ENCODE measurements around the gene OPRL1. TPM values are rescaled to one million over a fixed set of nuclear protein-coding genes. Genes with fewer than 3 reads are reported as not detected.

Gene OPRL1
- total RNA-seq, 1 experiment from 2014 or later = 3.9 TPM

DNA sequence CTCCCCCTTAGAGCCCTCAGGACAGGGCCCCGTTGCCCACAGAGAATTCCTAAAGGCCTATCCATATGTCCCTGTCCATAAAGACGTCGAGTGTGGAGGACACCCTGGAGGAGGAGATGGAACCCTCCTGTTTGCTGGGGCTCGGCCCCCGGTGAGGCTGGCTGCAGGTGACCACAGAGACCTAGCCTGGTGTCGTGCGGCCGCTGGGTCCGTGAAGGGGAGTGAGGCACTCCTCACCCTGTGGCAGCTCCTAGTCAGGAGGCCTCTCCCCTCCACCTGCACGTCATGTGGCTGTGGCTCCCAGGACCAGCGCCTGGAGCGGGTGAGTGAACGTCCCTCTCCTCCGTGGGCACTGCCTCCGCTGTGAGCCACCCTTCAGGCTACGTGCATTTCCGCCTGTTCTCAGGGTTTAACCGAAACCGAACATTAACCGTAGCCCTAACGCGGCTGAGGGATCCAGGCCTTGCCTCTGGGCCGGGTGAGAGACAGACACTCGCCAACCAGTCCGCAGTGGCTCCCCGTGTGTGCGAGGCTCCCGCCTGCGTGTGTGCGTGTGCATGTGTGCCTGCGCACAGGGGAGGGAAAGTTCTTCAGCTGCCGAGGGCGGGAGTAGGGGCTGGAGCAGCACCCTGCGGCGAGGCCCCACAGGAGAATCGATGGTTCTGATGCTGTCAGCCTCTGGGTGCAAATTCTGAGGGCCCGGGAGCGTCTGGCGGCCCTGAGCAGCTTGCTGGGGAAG is 22.8 kb upstream of the OPRL1 start:
- in situ Hi-C loops (cut with HindIII; ENCODE audit: low pct_unique_long_range_greater_than_20kb, low sequenced_read_pairs) = no loop called here
- no peak for TF ChIP-seq SIN3A (IDR thresholded peaks at IDR 0.05; ENCODE audit: borderline replicate concordance, insufficient read depth, low read depth, low read length)
- TF ChIP-seq TCF7L2 (IDR thresholded peaks at IDR 0.05; ENCODE audit: low read depth, low read length) = no peak
- TF ChIP-seq, protein P1, sequence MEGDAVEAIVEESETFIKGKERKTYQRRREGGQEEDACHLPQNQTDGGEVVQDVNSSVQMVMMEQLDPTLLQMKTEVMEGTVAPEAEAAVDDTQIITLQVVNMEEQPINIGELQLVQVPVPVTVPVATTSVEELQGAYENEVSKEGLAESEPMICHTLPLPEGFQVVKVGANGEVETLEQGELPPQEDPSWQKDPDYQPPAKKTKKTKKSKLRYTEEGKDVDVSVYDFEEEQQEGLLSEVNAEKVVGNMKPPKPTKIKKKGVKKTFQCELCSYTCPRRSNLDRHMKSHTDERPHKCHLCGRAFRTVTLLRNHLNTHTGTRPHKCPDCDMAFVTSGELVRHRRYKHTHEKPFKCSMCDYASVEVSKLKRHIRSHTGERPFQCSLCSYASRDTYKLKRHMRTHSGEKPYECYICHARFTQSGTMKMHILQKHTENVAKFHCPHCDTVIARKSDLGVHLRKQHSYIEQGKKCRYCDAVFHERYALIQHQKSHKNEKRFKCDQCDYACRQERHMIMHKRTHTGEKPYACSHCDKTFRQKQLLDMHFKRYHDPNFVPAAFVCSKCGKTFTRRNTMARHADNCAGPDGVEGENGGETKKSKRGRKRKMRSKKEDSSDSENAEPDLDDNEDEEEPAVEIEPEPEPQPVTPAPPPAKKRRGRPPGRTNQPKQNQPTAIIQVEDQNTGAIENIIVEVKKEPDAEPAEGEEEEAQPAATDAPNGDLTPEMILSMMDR (IDR thresholded peaks at IDR 0.05) = no peak
- TF ChIP-seq POLR2AphosphoS5 (IDR thresholded peaks at IDR 0.05; ENCODE audit: low read depth, low read length) = no peak
- TF ChIP-seq, protein P2, sequence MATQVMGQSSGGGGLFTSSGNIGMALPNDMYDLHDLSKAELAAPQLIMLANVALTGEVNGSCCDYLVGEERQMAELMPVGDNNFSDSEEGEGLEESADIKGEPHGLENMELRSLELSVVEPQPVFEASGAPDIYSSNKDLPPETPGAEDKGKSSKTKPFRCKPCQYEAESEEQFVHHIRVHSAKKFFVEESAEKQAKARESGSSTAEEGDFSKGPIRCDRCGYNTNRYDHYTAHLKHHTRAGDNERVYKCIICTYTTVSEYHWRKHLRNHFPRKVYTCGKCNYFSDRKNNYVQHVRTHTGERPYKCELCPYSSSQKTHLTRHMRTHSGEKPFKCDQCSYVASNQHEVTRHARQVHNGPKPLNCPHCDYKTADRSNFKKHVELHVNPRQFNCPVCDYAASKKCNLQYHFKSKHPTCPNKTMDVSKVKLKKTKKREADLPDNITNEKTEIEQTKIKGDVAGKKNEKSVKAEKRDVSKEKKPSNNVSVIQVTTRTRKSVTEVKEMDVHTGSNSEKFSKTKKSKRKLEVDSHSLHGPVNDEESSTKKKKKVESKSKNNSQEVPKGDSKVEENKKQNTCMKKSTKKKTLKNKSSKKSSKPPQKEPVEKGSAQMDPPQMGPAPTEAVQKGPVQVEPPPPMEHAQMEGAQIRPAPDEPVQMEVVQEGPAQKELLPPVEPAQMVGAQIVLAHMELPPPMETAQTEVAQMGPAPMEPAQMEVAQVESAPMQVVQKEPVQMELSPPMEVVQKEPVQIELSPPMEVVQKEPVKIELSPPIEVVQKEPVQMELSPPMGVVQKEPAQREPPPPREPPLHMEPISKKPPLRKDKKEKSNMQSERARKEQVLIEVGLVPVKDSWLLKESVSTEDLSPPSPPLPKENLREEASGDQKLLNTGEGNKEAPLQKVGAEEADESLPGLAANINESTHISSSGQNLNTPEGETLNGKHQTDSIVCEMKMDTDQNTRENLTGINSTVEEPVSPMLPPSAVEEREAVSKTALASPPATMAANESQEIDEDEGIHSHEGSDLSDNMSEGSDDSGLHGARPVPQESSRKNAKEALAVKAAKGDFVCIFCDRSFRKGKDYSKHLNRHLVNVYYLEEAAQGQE (IDR thresholded peaks at IDR 0.05; ENCODE audit: insufficient read depth in 1 of 2, low read depth in 2 of 2, low read length in 1 of 2) = no peak
- Histone ChIP-seq H3K36me3 (ENCODE audit: control insufficient read depth, insufficient read depth, low read length) (no peaks in the 10 kb centered on the region), H3K9me3 (ENCODE audit: control insufficient read depth, insufficient read depth, low read depth, low read length) (no peaks in the 10 kb centered on the region), H3K4me3 (ENCODE audit: low read depth in 2 of 2, low read length in 2 of 2) (no peak overlapping the region), H3K4me1 (ENCODE audit: control insufficient read depth, insufficient read depth, low read length) (peaks cover 43% of the 10 kb centered on the region), H3K27me3 (ENCODE audit: control insufficient read depth, insufficient read depth, low read length) (no peaks in the 10 kb centered on the region), H3K27ac (ENCODE audit: low read length) (peak overlapping the region; percentile 68)
- intact Hi-C loops (cut with micrococcal nuclease; ENCODE audit: unreplicated experiment) = no loop called here
- ChIA-PET POLR2A (interaction anchor here (0.5 kb wide), 1 partner anchor 110 kb away, joined by 3 read pairs; no protein-coding TSS in a partner anchor), CTCF (interaction anchor here (2.3 kb wide), 1 partner anchor 18 kb away, joined by 14 read pairs; no protein-coding TSS in a partner anchor)
- no TSS peak for BruUV-seq (replicated peaks)
- ATAC-seq (peak; percentile 43), DNase-seq (ENCODE audit: low read depth, low spot score) (no peak)

DNA sequence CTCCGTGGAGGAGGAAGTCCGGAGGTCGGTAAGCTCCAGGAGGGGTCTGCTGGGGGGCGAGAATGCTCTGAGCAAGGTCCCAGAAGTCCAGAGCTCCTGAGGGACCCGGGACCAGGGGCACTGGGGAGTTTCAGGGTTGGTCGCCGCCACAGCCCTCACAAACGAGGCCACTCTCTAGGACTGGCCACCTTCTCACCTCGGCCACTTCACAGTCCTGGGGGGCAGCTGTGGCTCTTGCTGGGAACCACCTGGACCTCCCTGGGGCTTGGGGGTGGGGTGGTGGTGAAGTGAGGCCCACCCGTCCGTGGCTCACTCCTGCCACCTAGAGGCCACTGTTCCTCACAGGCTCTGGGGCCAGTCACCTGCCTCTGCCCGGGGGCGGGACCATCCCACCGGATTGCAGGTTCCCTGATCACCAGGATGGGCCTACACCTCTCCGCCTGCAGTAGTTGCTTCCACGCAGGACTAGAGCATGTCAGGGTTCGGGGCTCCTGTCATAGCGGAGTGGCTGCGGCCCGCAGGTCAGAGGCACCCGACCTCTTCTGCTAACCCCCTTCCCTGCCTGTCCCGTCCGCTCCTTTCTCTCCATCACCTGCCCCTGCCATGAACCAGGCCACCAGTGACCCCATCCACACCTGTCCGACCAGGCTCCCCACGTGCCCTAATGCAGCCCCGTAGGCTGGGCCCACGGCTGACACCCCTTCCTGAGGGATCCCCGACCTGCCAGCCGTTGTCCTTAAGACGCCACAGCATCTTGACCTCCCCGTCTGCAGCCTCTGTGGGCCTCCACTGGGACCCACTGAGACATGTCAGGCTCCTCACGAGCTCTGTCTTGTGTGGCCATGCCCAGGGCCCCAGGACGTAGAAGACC is 22.0 kb upstream of the OPRL1 start:
- intact Hi-C loops (cut with micrococcal nuclease; ENCODE audit: unreplicated experiment) (no loop called here), in situ Hi-C loops (cut with HindIII; ENCODE audit: low pct_unique_long_range_greater_than_20kb, low sequenced_read_pairs) (no loop called here)
- ChIA-PET CTCF (interaction anchor here (2.3 kb wide), 1 partner anchor 19 kb away, joined by 14 read pairs; no protein-coding TSS in a partner anchor), POLR2A (interaction anchor here (0.5 kb wide), 1 partner anchor 111 kb away, joined by 3 read pairs; no protein-coding TSS in a partner anchor)
- H3K36me3 ChIP-seq (ENCODE audit: control insufficient read depth, insufficient read depth, low read length) = no peaks in the 10 kb centered on the region
- no TSS peak for BruUV-seq (replicated peaks)
- no peaks in the 10 kb centered on the region for H3K27me3 ChIP-seq (ENCODE audit: control insufficient read depth, insufficient read depth, low read length)
- peak overlapping the region; percentile 68; the same call in 1 of the 2 replicates for H3K27ac ChIP-seq (ENCODE audit: low read length)
- H3K4me3 ChIP-seq (ENCODE audit: low read depth in 2 of 2, low read length in 2 of 2) = no peak overlapping the region
- no peaks in the 10 kb centered on the region for H3K9me3 ChIP-seq (ENCODE audit: control insufficient read depth, insufficient read depth, low read depth, low read length)
- DNase-seq (ENCODE audit: low read depth, low spot score) = no peak
- no peak for TF ChIP-seq POLR2AphosphoS5 (IDR thresholded peaks at IDR 0.05; ENCODE audit: low read depth, low read length)
- TF ChIP-seq, protein P2 (IDR thresholded peaks at IDR 0.05; ENCODE audit: insufficient read depth in 1 of 2, low read depth in 2 of 2, low read length in 1 of 2) = no peak
- TF ChIP-seq TCF7L2 (IDR thresholded peaks at IDR 0.05; ENCODE audit: low read depth, low read length) = no peak
- TF ChIP-seq, protein P1 (IDR thresholded peaks at IDR 0.05) = peak; percentile 96
- peak; percentile 79 for ATAC-seq
- H3K4me1 ChIP-seq (ENCODE audit: control insufficient read depth, insufficient read depth, low read length) = peaks cover 49% of the 10 kb centered on the region

Data from Panc1 (cell line).